Endometrial microvascular endothelial cells (primary cell): ENCODE measurements around the gene SPIB. TPM values are rescaled to one million over a fixed set of nuclear protein-coding genes. Genes with fewer than 3 reads are reported as not detected.

Source experiments
- in situ Hi-C: cut with HindIII; loops from 2 replicates; pipeline ENCODE4 v1.10.0; 2017; ENCODE audit warnings: low sequenced_read_pairs, low pct_unique_long_range_greater_than_20kb; ENCODE audit errors: inconsistent ontology term
- total RNA-seq: library from RNA; depleted of rRNA; stranded (reverse); fragments of >200 nt; gene quantifications from one replicate; pipeline ENCODE4 v1.2.3, GENCODE V29; 2015; ENCODE audit errors: inconsistent ontology term

The SPIB gene
- total RNA-seq, 1 donor from 2014 or later = not detected

DNA sequence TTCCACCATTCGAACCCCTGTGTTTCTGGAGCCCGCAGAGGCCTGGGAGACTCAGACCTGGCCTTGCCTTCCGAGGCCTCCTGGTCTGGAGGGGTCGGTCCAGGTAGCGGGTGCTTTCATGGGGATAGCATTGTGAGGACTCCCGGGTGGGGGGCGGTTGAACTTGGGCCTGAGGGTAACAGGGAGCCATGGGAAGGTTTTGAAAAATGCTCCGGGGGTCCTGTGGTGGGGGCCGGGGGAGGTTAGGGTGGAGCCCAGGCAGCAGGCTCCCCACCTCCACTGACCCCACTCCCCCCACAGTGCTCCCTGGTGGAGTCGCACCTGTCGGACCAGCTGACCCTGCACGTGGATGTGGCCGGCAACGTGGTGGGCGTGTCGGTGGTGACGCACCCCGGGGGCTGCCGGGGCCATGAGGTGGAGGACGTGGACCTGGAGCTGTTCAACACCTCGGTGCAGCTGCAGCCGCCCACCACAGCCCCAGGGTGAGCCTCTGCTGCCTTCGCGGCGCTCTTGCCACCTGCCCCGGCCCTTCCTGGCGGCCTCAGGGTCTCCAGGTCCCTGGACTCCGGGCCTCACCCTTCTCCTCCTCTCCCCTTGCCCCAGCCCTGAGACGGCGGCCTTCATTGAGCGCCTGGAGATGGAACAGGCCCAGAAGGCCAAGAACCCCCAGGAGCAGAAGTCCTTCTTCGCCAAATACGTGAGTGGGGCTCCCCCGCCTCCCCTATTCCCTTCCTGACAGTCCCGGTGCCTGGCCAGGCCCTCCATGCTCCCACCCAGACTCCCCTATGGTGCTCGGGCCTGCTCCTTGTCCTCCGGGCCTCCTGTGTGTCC lies 61.8 kb downstream of the SPIB start:
- in situ Hi-C loops = no loop called here

Other genes with a start within 250 kb of the SPIB start
- not detected for gene MYH14, start 215.3 kb upstream of the SPIB start, total RNA-seq
- not detected for gene KCNC3, start 89.6 kb upstream of the SPIB start, total RNA-seq
- not detected for gene NAPSA, start 53.3 kb upstream of the SPIB start, total RNA-seq
- 76.6 TPM for gene NR1H2, start 42.5 kb upstream of the SPIB start, total RNA-seq
- gene POLD1, start 34.6 kb upstream of the SPIB start, total RNA-seq = 63.2 TPM
- gene MYBPC2, start 14.0 kb downstream of the SPIB start, total RNA-seq = not detected
- 125 TPM for gene EMC10, start 57.6 kb downstream of the SPIB start, total RNA-seq
- gene GARIN5A, start 57.9 kb downstream of the SPIB start, total RNA-seq = not detected
- gene JOSD2, start 92.3 kb downstream of the SPIB start, total RNA-seq = 25.9 TPM
- gene ASPDH, start 95.0 kb downstream of the SPIB start, total RNA-seq = not detected
- not detected for gene LRRC4B, start 149.5 kb downstream of the SPIB start, total RNA-seq
- gene SYT3, start 220.9 kb downstream of the SPIB start, total RNA-seq = not detected
- 2.0 TPM for gene C19orf81, start 230.5 kb downstream of the SPIB start, total RNA-seq